Measurements from ENCODE around the gene FOCAD. TPM values are rescaled to one million over a fixed set of nuclear protein-coding genes. Genes with fewer than 3 reads are reported as not detected.

FOCAD gene
- total RNA-seq, 1 experiment from 2014 or later = 17.1 TPM

- TF ChIP-seq CTCF (conservative IDR thresholded peaks at IDR 0.05) (no peak), EZH2 (IDR thresholded peaks at IDR 0.05; ENCODE audit: low read depth) (no peak)
- intact Hi-C loops (cut with micrococcal nuclease; ENCODE audit: unreplicated experiment) = no loop called here
- DNase-seq = no peak
- Histone ChIP-seq H3K4me1 (replicated peaks; ENCODE audit: insufficient read depth) (no peaks in the 10 kb centered on the region), H3K27ac (no peak overlapping the region), H3K27me3 (ENCODE audit: insufficient read depth, low read depth) (no peaks in the 10 kb centered on the region), H3K79me2 (ENCODE audit: low read depth) (no peaks in the 10 kb centered on the region), H3K36me3 (ENCODE audit: low read depth) (no peaks in the 10 kb centered on the region), H4K20me1 (ENCODE audit: insufficient read depth) (no peaks in the 10 kb centered on the region), H3K9me2 (ENCODE audit: insufficient read depth) (no peaks in the 10 kb centered on the region), H3K4me3 (no peak overlapping the region), H3K9me3 (ENCODE audit: insufficient read depth, low read depth) (no peaks in the 10 kb centered on the region), H3K4me2 (no peak overlapping the region), H2AFZ (no peak overlapping the region), H3F3A (ENCODE audit: insufficient read depth, low read depth) (no peaks in the 10 kb centered on the region)
- ChIA-PET POLR2A (ENCODE audit: unreplicated experiment) (no interaction called here), CTCF (no interaction called here)
- BruUV-seq (replicated peaks) = no TSS peak
Observed at GRCh38 chr9:20770947-20771346, 86.9 kb downstream of the FOCAD start.

GRCh38 chr9:20771729-20772128 lies 87.7 kb downstream of the FOCAD start:
- TF ChIP-seq EZH2 (IDR thresholded peaks at IDR 0.05; ENCODE audit: low read depth) = no peak
- no peak for TF ChIP-seq CTCF (conservative IDR thresholded peaks at IDR 0.05)

GRCh38 chr9:20775683-20776082 lies 91.6 kb downstream of the FOCAD start:
- H3K4me2 ChIP-seq = no peak overlapping the region
- H3K36me3 ChIP-seq (ENCODE audit: low read depth) = no peaks in the 10 kb centered on the region
- ChIA-PET CTCF (no interaction called here), POLR2A (ENCODE audit: unreplicated experiment) (no interaction called here)
- no peak overlapping the region for H2AFZ ChIP-seq
- H3F3A ChIP-seq (ENCODE audit: insufficient read depth, low read depth) = no peaks in the 10 kb centered on the region
- no peak overlapping the region for H3K4me3 ChIP-seq
- no peaks in the 10 kb centered on the region for H4K20me1 ChIP-seq (ENCODE audit: insufficient read depth)
- H3K9me2 ChIP-seq (ENCODE audit: insufficient read depth) = no peaks in the 10 kb centered on the region
- no peaks in the 10 kb centered on the region for H3K79me2 ChIP-seq (ENCODE audit: low read depth)
- intact Hi-C loops (cut with micrococcal nuclease; ENCODE audit: unreplicated experiment) = no loop called here
- BruUV-seq (replicated peaks) = no TSS peak
- TF ChIP-seq CTCF (conservative IDR thresholded peaks at IDR 0.05) (no peak), EZH2 (IDR thresholded peaks at IDR 0.05; ENCODE audit: low read depth) (no peak)
- DNase-seq = no peak
- H3K9me3 ChIP-seq (ENCODE audit: insufficient read depth, low read depth) = no peaks in the 10 kb centered on the region
- no peaks in the 10 kb centered on the region for H3K27me3 ChIP-seq (ENCODE audit: insufficient read depth, low read depth)
- no peak overlapping the region for H3K27ac ChIP-seq
- no peaks in the 10 kb centered on the region for H3K4me1 ChIP-seq (replicated peaks; ENCODE audit: insufficient read depth)

More at GRCh38 chr9:20771729-20772128, 87.7 kb downstream of the FOCAD start:
- H3K4me1 ChIP-seq (replicated peaks; ENCODE audit: insufficient read depth) = no peaks in the 10 kb centered on the region
- H3K4me3 ChIP-seq = no peak overlapping the region
- intact Hi-C loops (cut with micrococcal nuclease; ENCODE audit: unreplicated experiment) = no loop called here
- no peaks in the 10 kb centered on the region for H3F3A ChIP-seq (ENCODE audit: insufficient read depth, low read depth)
- no peak overlapping the region for H3K27ac ChIP-seq
- no peak for DNase-seq
- H3K9me3 ChIP-seq (ENCODE audit: insufficient read depth, low read depth) = no peaks in the 10 kb centered on the region
- no peaks in the 10 kb centered on the region for H4K20me1 ChIP-seq (ENCODE audit: insufficient read depth)
- no peaks in the 10 kb centered on the region for H3K9me2 ChIP-seq (ENCODE audit: insufficient read depth)
- POLR2A ChIA-PET (ENCODE audit: unreplicated experiment) = no interaction called here
- CTCF ChIA-PET = no interaction called here
- no peaks in the 10 kb centered on the region for H3K79me2 ChIP-seq (ENCODE audit: low read depth)
- BruUV-seq (replicated peaks) = no TSS peak
- no peaks in the 10 kb centered on the region for H3K27me3 ChIP-seq (ENCODE audit: insufficient read depth, low read depth)
- H2AFZ ChIP-seq = no peak overlapping the region
- no peak overlapping the region for H3K4me2 ChIP-seq
- H3K36me3 ChIP-seq (ENCODE audit: low read depth) = no peaks in the 10 kb centered on the region
